Measurements from ENCODE around the gene CDHR5. TPM values are rescaled to one million over a fixed set of nuclear protein-coding genes. Genes with fewer than 3 reads are reported as not detected.

The CDHR5 gene
- total and polyA plus RNA-seq, 2 donors from 2014 or later, result 7.0 to 45.6 TPM

DNA sequence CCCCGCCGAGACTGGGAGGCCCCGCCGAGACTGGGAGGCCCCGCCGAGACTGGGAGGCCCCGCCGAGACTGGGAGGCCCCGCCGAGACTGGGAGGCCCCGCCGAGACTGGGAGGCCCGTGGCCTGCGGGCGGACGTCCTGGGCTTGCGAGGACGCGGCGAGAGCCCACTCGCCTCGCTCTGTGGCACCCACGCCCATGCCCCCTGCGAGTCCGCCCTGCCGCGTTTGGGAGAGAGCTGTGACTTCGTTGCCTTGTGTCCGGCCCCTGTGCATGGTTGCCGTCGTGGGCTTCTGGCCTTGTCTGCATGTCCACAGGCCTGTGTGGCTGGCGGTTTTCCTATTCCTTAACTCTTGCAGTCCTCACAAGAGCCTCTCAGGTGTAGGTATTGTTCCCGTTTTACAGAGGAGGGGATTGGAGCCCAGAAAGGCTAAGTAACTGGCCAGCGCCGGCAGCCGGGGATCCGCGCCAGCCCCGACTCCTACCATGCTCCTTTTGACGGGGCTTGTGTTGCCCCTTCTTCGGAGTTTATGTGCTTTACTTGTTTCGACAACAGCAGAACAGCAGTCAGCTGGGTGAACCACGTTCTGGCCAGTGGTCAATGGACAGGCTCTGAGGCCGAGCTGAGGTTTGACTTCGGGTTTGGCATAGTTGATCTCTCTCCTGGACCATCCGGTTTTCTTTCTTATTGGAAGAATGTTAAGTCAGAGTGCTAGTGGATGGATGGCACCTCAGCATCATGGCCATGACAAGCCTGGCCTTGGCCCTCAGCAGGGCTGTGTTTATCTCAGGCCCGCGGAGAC, 47.7 kb downstream of the CDHR5 start:
- Histone ChIP-seq H3K27me3 (ENCODE audit: control insufficient read depth, insufficient read depth, low read length) (no peaks in the 10 kb centered on the region), H3K9me3 (ENCODE audit: control insufficient read depth in 2 of 3, insufficient read depth in 1 of 3, low read length in 3 of 3) (no peaks in the 10 kb centered on the region), H3K4me3 (ENCODE audit: low read length in 3 of 3) (peak overlapping the region; percentile 84 to 87 (median 85)), H3K9ac (ENCODE audit: low read length in 3 of 3) (peak overlapping the region; percentile 48 to 96 (median 85)), H3K4me1 (ENCODE audit: control insufficient read depth in 2 of 3, insufficient read depth in 2 of 3, low read depth in 1 of 3, low read length in 3 of 3) (peaks cover 0 to 45% (median 14%) of the 10 kb centered on the region in 3 donors), H3K27ac (ENCODE audit: low read depth in 2 of 2, low read length in 2 of 2) (peak overlapping the region in 1 of 2 donors; percentile 32), H3K36me3 (ENCODE audit: control insufficient read depth in 2 of 3, insufficient read depth in 3 of 3, low read length in 3 of 3) (peaks cover 0 to 2% (median 2%) of the 10 kb centered on the region in 3 donors)
- intact Hi-C loops (cut with DNase I), result no loop called here
- DNase-seq, result peak in 2 of 5 donors; percentile 67 to 85
- TF ChIP-seq CTCF (IDR thresholded peaks at IDR 0.05; ENCODE audit: borderline replicate concordance, extremely low read depth, insufficient read depth), result no peak
- no peak for FAIRE-seq

GRCh38 chr11:575996-576768, 48.6 kb downstream of the CDHR5 start, which contains the start of gene PHRF1:
Gene PHRF1 (plus strand): TSS chr11:576470. CDS start chr11:581513, 5,043 bp downstream.
- H3K9me3 ChIP-seq (ENCODE audit: control insufficient read depth in 2 of 3, insufficient read depth in 1 of 3, low read length in 3 of 3), result no peaks in the 10 kb centered on the region
- no peaks in the 10 kb centered on the region for H3K36me3 ChIP-seq (ENCODE audit: control insufficient read depth in 2 of 3, insufficient read depth in 3 of 3, low read length in 3 of 3)
- peaks cover 0 to 45% (median 14%) of the 10 kb centered on the region in 3 donors for H3K4me1 ChIP-seq (ENCODE audit: control insufficient read depth in 2 of 3, insufficient read depth in 2 of 3, low read depth in 1 of 3, low read length in 3 of 3)
- no peak for TF ChIP-seq CTCF (IDR thresholded peaks at IDR 0.05; ENCODE audit: borderline replicate concordance, extremely low read depth, insufficient read depth)
- H3K27me3 ChIP-seq (ENCODE audit: control insufficient read depth, insufficient read depth, low read length), result no peaks in the 10 kb centered on the region
- intact Hi-C loops (cut with DNase I), result no loop called here
- peak within 1 kb of the TSS; percentile 96 to 98 for H3K27ac ChIP-seq (ENCODE audit: low read depth in 2 of 2, low read length in 2 of 2)
- no peak for FAIRE-seq
- peak within 1 kb of the TSS; percentile 84 to 96 (median 85) for H3K9ac ChIP-seq (ENCODE audit: low read length in 3 of 3)
- H3K4me3 ChIP-seq (ENCODE audit: low read length in 3 of 3), result peak within 1 kb of the TSS; percentile 84 to 87 (median 87)
- peak; percentile 96 to 99 (median 97) for DNase-seq

GRCh38 chr11:575313-575995, 49.3 kb downstream of the CDHR5 start:
- no peak for FAIRE-seq
- Histone ChIP-seq H3K9ac (ENCODE audit: low read length in 3 of 3) (peak overlapping the region in 1 of 3 donors; percentile 19), H3K27ac (ENCODE audit: low read depth in 2 of 2, low read length in 2 of 2) (peak overlapping the region in 1 of 2 donors; percentile 74)

More at GRCh38 chr11:575313-575995, 49.3 kb downstream of the CDHR5 start:
- Histone ChIP-seq H3K4me3 (ENCODE audit: low read length in 3 of 3) (peak overlapping the region; percentile 26 to 69 (median 60)), H3K9me3 (ENCODE audit: control insufficient read depth in 2 of 3, insufficient read depth in 1 of 3, low read length in 3 of 3) (no peaks in the 10 kb centered on the region), H3K36me3 (ENCODE audit: control insufficient read depth in 2 of 3, insufficient read depth in 3 of 3, low read length in 3 of 3) (no peaks in the 10 kb centered on the region), H3K4me1 (ENCODE audit: control insufficient read depth in 2 of 3, insufficient read depth in 2 of 3, low read depth in 1 of 3, low read length in 3 of 3) (peaks cover 0 to 45% (median 14%) of the 10 kb centered on the region in 3 donors), H3K27me3 (ENCODE audit: control insufficient read depth, insufficient read depth, low read length) (no peaks in the 10 kb centered on the region)
- intact Hi-C loops (cut with DNase I), result no loop called here
- DNase-seq, result peak in 2 of 5 donors; percentile 80 to 83
- no peak for TF ChIP-seq CTCF (IDR thresholded peaks at IDR 0.05; ENCODE audit: borderline replicate concordance, extremely low read depth, insufficient read depth)

Measured in kidney (tissue), 14 donors.